Stimulated activated memory B cell treated with anti-CD40 and anti-IgM and Interleukin-4, amounts not matched to agents 10 μg/mL and 1 μg/mL and 100 μg/mL, for 72 hours (primary cell): ENCODE measurements around the gene CCL26.

Source experiments
- ATAC-seq: fragments of 150-1000 bp; cut with Tn5 transposase; 2 replicates; pipeline ENCODE4 v1.10.0; 2021
- H3K27ac Mint-ChIP-seq: one replicate; pipeline ENCODE4 v1.8.0; 2022; ENCODE audit warnings: mild to moderate bottlenecking, mixed read lengths
- H3K27me3 Mint-ChIP-seq: one replicate; pipeline ENCODE4 v1.8.0; 2022; ENCODE audit warnings: mixed read lengths
- H3K36me3 Mint-ChIP-seq: one replicate; pipeline ENCODE4 v1.8.0; 2022; ENCODE audit warnings: mixed read lengths
- H3K4me1 Mint-ChIP-seq: one replicate; pipeline ENCODE4 v1.8.0; 2022; ENCODE audit warnings: mixed read lengths
- H3K4me3 Mint-ChIP-seq: one replicate; pipeline ENCODE4 v1.8.0; 2022; ENCODE audit warnings: mild to moderate bottlenecking, moderate library complexity, mixed read lengths
- H3K9me3 Mint-ChIP-seq: one replicate; pipeline ENCODE4 v1.8.0; 2022; ENCODE audit warnings: mixed read lengths

Gene CCL26, protein sequence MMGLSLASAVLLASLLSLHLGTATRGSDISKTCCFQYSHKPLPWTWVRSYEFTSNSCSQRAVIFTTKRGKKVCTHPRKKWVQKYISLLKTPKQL

DNA sequence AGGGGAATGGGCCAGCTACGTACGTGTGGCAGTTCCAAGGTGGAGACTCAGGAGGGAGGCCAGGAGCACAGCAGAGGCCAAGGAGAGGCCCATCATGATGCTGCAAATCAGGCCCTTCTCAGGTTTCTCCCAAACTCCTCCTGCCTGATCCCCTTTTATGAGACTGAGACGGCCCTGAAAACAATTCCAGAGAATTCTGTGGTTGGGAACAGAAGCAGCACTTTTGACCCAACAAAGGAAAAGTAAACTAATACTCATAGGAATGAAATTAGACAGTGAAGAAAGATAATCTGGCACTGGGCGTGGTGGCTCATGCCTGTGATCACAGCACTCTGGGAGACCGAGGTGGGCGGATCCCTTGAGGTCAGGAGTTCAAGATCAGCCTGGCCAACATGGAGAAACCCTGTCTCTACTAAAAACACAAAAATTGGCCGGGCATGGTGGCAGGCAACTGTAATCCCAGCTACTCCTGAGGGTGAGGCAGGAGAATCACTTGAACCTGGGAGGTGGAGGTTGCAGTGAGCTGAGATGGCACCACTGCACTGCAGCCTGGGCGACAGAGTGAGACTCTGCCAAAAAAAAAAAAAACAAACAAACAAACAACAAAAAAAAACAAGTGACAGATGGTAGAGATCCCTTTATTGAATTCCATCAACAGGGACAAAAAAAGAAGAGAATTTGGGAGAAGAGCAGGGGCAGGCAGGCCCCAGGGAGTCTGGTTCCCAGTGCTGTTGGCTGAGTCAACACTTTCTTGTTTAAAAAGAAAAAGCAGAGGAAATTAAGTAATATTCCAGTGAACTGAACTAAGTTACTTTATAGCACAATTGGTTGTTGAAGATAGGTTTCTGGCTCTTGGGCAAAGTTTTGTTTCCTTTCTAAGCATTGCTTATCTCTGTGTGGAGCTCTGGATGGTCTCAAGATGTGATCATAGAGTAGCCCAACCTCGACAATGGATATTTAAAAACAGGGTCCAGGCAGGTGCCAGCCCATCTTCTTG is at the start of gene CCL26:
Gene CCL26, minus strand, starts transcription at position 131 of the 997 bp plus-strand sequence. Its CDS starts 35 bp downstream, at position 96.
- Mint-ChIP-seq H3K36me3 (no peaks in the 10 kb centered on the region), H3K4me3 (no peak within 1 kb of the TSS), H3K27me3 (no peaks in the 10 kb centered on the region), H3K4me1 (peaks cover 7% of the 10 kb centered on the region), H3K9me3 (no peaks in the 10 kb centered on the region), H3K27ac (no peak within 1 kb of the TSS)
- ATAC-seq, result no peak

DNA sequence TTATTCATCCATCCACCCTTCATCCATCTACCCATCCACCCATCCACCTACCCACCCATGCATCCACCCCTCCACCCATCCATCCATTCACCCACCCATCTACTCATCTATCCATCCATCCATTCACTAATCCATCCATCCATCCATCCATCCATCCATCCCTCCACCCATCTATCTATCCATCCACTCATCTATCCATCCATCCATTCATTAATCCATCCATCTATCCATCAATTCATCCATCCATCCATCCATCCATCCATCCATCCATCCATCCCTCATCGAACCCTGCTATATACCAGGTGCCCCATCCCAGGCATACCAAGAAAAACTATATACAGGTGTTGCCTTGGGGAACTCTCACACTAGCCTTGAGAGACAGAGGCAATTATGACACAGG is 48.7 kb upstream of the CCL26 start:
- no peak overlapping the region for H3K27ac Mint-ChIP-seq
- ATAC-seq, result no peak
- no peak overlapping the region for H3K4me3 Mint-ChIP-seq

DNA sequence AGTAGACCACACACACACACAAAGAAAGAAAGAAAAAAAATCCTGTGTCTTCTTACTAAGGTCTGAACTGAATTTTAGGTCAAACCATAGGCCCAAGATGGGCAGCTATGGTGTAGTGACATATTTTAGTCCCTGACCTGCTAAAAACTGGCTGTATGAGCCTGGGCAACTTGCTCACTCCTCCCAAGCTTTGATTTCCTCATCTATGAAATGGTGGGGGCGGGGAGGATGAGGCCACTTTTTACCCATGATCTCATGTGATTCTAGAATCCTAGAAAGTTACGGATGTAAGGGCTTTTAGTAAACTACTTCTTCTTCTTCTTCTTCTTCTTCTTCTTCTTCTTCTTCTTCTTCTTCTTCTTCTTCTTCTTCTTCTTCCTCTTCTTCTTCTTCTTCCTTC is 47.7 kb upstream of the CCL26 start:
- no peak overlapping the region for H3K4me3 Mint-ChIP-seq
- no peaks in the 10 kb centered on the region for H3K36me3 Mint-ChIP-seq
- peaks cover 27% of the 10 kb centered on the region for H3K27me3 Mint-ChIP-seq
- no peaks in the 10 kb centered on the region for H3K4me1 Mint-ChIP-seq
- ATAC-seq, result no peak
- no peak overlapping the region for H3K27ac Mint-ChIP-seq
- H3K9me3 Mint-ChIP-seq, result peaks cover 5% of the 10 kb centered on the region

More for the DNA sequence above, 48.7 kb upstream of the CCL26 start:
- Mint-ChIP-seq H3K36me3 (no peaks in the 10 kb centered on the region), H3K9me3 (peaks cover 5% of the 10 kb centered on the region), H3K27me3 (peaks cover 27% of the 10 kb centered on the region), H3K4me1 (no peaks in the 10 kb centered on the region)

DNA sequence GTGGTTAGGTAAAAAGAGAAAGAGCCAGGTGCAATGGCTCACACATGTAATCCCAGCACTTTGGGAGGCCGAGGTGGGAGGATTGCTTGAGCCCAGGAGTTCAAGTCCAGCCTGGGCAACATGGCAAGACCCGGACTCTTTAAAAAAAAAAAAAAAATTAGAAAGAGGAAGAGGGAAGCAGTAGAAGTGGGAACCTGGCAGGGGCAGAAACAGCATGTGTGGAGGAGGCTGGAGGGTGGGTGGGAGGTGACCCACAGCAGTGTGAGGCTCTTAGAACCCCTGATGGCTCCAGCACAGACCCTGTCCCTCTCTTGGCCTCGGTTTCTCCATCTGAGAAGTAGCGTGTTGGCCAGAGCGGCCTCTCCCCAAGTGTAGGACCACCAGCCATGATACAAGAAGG is 46.5 kb upstream of the CCL26 start:
- H3K36me3 Mint-ChIP-seq, result no peaks in the 10 kb centered on the region
- ATAC-seq, result no peak
- H3K4me1 Mint-ChIP-seq, result no peaks in the 10 kb centered on the region
- H3K27me3 Mint-ChIP-seq, result peaks cover 27% of the 10 kb centered on the region
- peaks cover 5% of the 10 kb centered on the region for H3K9me3 Mint-ChIP-seq
- no peak overlapping the region for H3K27ac Mint-ChIP-seq
- H3K4me3 Mint-ChIP-seq, result no peak overlapping the region

DNA sequence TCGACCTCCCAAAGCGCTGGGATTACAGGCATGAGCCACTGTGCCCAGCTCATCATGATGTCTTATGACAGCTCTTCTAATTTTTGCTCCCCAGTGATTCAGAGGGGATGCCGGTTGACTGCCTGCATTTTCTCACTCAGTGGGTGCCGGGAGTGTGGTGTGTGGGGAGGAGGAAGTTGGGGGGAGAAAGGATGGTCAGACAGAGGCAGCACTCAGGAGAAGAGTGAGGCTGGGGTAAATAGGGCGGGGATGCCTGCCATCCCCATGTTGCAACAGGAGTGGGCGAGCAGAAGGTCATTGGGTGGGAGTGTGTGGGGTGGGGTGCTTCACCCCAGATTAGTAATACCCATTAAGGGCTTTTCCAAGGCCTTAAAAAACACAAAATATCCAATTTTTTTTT is 45.1 kb upstream of the CCL26 start:
- Mint-ChIP-seq H3K27me3 (peaks cover 27% of the 10 kb centered on the region), H3K4me3 (no peak overlapping the region), H3K9me3 (peaks cover 5% of the 10 kb centered on the region), H3K27ac (no peak overlapping the region), H3K36me3 (no peaks in the 10 kb centered on the region), H3K4me1 (no peaks in the 10 kb centered on the region)
- no peak for ATAC-seq

DNA sequence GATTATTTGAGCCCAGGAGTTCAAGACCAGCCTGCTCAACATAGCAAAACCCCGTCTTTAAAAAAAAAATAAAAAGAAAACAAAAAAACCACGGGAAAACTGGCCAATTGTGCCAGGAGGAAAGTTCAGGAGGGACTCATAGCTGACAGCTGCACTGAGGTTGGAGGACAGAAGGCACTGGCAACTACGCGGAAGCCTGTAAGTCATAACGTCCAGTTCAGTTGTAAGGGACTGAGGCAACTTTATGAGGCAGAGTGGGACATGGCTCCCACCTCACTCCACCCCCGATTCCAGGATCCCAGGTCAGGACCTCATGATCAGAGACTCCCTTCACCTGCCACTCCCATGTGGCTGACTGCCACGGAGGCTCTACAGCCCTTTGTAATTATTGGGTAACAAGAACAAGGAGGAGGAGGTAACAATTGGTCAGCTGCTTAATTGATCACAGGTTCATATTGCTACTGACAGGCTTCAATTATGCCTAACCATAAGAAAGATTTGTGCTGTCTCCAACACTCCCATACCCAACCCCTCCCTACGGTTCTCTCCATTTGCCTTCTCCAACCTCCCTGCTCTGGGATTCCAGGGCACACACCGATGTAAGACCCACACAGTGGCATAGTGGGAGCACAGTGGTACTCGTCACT is 43.5 kb upstream of the CCL26 start:
- no peak overlapping the region for H3K27ac Mint-ChIP-seq
- no peak overlapping the region for H3K4me3 Mint-ChIP-seq
- no peak for ATAC-seq
- H3K27me3 Mint-ChIP-seq, result peaks cover 17% of the 10 kb centered on the region
- peaks cover 2% of the 10 kb centered on the region for H3K9me3 Mint-ChIP-seq
- H3K4me1 Mint-ChIP-seq, result no peaks in the 10 kb centered on the region
- no peaks in the 10 kb centered on the region for H3K36me3 Mint-ChIP-seq

DNA sequence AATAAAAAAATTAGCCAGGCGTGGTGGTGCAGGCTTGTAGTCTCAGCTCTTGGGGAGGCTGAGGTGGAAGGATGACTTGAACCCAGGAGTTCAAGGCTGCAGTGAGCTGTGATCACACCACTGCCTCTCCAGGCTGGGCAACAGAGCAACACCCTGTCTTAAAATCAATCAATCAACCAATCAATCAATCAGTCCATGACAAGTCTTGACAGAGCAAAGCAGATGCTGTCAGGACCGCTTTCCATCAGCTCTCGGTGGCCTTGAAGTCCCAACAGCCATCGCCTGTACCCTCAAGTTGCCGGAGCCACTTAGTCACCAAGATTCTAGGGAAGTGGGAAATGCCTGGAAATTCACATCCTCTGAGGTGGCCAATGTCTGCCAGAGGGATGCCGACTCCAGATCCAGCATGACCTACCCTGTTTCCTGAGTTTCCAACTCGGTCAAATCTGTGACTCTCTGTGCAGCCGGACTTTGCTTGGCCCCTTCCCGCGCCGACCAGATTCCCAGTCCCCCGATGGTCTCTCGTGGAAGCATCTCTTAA is 42.5 kb upstream of the CCL26 start:
- no peak overlapping the region for H3K27ac Mint-ChIP-seq
- H3K4me1 Mint-ChIP-seq, result no peaks in the 10 kb centered on the region
- peaks cover 9% of the 10 kb centered on the region for H3K27me3 Mint-ChIP-seq
- ATAC-seq, result no peak
- no peak overlapping the region for H3K4me3 Mint-ChIP-seq
- H3K36me3 Mint-ChIP-seq, result no peaks in the 10 kb centered on the region
- H3K9me3 Mint-ChIP-seq, result no peaks in the 10 kb centered on the region

DNA sequence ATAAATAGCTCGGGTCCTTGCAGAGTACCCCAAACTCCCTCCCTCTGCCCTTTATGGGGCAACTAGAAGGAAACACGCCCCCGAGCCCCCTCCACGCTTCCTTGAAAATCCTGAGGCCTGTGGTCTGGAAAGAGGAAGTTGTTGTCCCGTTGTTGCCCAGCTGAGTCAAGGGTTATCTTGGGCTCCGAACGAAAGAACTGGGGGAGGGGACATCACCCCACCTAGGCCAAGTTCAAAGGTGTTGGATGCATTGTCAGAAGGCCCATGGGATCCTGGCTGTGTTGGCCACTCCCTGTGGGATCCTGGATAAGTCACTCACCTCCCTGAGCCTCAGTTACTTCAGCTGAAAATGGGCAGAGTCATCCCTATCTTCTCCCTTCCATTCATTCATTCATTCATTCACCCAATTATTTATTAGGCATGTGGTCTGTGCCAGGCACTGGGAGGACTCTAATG is 41.8 kb upstream of the CCL26 start, which contains the start of gene CCL24:
Gene CCL24, minus strand, starts transcription at position 26 of the 456 bp plus-strand sequence. CDS start 91 bp downstream, outside the sequence.
- Mint-ChIP-seq H3K4me1 (no peaks in the 10 kb centered on the region), H3K36me3 (no peaks in the 10 kb centered on the region), H3K27ac (no peak within 1 kb of the TSS), H3K27me3 (peaks cover 9% of the 10 kb centered on the region), H3K9me3 (no peaks in the 10 kb centered on the region), H3K4me3 (no peak within 1 kb of the TSS)
- no peak for ATAC-seq

DNA sequence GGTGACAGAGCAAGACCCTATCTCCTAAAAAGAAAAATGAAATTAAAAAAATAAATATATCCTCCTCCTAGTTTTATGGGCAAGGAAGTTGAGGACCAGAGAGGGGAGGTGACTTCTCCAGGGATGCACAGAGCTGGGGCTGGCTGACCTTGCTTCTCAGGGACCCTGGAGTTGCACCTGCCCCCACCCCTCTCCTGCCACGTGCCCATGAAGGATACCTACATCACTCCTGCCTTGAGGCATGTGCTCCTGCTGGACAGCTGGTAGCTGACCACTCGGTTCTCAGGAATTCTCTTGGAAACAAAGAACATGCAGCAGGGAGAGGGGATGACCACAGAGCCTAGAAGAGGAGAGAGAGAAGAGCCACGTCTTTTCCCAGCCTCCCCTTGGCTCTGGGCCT is 41.1 kb upstream of the CCL26 start:
- no peak for ATAC-seq
- peaks cover 9% of the 10 kb centered on the region for H3K27me3 Mint-ChIP-seq
- H3K4me3 Mint-ChIP-seq, result no peak overlapping the region
- H3K36me3 Mint-ChIP-seq, result no peaks in the 10 kb centered on the region
- H3K9me3 Mint-ChIP-seq, result no peaks in the 10 kb centered on the region
- no peaks in the 10 kb centered on the region for H3K4me1 Mint-ChIP-seq
- no peak overlapping the region for H3K27ac Mint-ChIP-seq

DNA sequence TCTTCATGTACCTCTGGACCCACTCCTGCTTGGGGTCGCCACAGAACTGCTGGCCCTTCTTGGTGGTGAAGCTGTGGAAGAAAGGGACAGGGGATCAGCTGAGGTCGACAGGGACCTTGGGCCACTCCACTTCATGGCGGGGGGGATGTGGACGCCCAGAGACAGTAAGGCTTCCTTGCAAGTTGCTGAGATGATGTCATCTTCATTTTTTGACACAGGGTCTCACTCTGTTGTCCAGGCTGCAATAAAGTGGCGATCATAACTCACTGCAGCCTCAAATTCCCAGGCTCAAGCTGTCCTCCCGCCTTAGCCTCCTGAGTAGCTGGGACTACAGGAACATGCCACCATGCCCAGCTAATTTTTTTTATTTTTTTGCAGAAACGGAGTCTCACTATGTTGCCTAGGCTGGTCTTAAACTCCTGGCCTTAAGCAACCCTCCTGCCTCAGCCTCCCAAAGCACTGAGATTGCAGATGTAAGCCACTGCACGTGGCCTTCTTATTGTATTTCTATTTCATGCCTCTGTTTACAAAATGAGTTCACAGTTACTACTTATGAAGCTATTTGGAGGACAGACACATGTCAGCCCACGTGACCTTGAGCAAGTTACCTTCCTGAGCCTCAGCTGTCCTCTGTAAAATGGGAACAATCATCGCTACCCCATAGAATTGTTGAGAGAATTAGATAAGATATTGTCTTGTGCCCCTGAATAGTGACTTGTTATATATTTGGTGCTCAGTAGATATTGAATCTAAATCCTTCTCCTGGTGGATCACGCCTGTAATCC is 40.1 kb upstream of the CCL26 start:
- Mint-ChIP-seq H3K4me3 (no peak overlapping the region), H3K27me3 (peaks cover 5% of the 10 kb centered on the region), H3K9me3 (no peaks in the 10 kb centered on the region), H3K27ac (no peak overlapping the region), H3K4me1 (no peaks in the 10 kb centered on the region), H3K36me3 (no peaks in the 10 kb centered on the region)
- ATAC-seq, result no peak

DNA sequence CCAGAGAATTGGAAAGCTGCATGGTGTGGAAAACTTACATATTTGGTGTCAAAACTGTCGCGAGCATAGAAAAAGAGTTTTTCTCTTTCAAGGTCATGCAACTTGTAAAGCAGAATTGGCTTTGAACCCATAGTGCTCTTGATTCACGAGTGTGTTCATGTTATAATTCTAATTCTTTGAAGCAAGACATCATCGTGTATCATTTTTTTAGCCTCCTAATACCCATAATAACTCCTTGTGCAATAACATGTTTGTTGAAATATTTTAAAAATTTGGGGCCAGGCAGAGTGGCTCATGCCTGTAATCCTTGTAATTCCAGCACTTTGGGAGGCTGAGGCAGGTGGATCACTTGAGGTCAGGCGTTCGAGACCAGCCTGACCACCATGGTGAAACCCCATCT is 37.4 kb upstream of the CCL26 start:
- Mint-ChIP-seq H3K4me1 (no peaks in the 10 kb centered on the region), H3K9me3 (peaks cover 6% of the 10 kb centered on the region), H3K4me3 (no peak overlapping the region), H3K36me3 (peaks cover 5% of the 10 kb centered on the region), H3K27ac (no peak overlapping the region), H3K27me3 (no peaks in the 10 kb centered on the region)
- no peak for ATAC-seq

DNA sequence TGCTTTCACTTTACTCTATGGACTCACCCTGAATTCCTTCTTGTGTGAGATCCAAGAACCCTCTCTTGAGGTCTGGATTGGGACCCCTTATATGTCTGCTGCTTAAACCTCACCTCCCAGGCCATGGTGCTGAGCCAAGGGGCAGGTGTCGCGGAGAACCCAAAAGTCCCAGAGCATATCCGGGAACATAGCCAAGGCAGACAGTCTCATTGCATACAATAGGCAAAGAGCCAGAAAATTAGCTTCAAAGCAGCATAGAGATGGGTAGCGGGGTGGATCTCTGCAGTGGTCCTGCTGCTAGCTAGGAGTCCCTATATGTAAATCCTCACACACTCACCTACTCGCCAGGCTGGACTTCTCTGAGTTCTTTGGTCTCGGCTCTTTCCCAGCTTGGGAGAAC is 36.1 kb upstream of the CCL26 start:
- H3K36me3 Mint-ChIP-seq, result peaks cover 5% of the 10 kb centered on the region
- H3K27me3 Mint-ChIP-seq, result peaks cover 10% of the 10 kb centered on the region
- no peaks in the 10 kb centered on the region for H3K4me1 Mint-ChIP-seq
- H3K4me3 Mint-ChIP-seq, result no peak overlapping the region
- H3K9me3 Mint-ChIP-seq, result peaks cover 6% of the 10 kb centered on the region
- no peak overlapping the region for H3K27ac Mint-ChIP-seq
- ATAC-seq, result no peak

DNA sequence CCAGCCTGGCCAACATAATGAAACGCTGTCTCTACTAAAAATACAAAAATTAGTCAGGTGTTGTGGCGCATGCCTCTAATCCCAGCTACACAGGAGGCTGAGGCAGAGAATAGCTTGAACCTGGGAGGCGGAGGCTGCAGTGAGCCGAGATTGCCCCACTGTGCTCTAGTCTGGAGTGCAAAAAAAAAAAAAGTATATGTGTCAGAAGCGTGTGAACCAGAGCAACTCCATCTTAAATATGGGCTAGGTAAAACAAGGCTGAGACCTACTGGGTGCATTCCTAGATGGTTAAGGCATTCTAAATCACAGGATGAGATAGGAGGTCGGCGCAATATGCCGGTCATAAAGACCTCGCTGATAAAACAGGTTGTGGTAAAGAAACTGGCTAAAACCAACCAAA is 35.4 kb upstream of the CCL26 start:
- Mint-ChIP-seq H3K4me3 (no peak overlapping the region), H3K27ac (no peak overlapping the region), H3K9me3 (peaks cover 6% of the 10 kb centered on the region), H3K36me3 (peaks cover 5% of the 10 kb centered on the region), H3K27me3 (peaks cover 16% of the 10 kb centered on the region), H3K4me1 (no peaks in the 10 kb centered on the region)
- no peak for ATAC-seq

DNA sequence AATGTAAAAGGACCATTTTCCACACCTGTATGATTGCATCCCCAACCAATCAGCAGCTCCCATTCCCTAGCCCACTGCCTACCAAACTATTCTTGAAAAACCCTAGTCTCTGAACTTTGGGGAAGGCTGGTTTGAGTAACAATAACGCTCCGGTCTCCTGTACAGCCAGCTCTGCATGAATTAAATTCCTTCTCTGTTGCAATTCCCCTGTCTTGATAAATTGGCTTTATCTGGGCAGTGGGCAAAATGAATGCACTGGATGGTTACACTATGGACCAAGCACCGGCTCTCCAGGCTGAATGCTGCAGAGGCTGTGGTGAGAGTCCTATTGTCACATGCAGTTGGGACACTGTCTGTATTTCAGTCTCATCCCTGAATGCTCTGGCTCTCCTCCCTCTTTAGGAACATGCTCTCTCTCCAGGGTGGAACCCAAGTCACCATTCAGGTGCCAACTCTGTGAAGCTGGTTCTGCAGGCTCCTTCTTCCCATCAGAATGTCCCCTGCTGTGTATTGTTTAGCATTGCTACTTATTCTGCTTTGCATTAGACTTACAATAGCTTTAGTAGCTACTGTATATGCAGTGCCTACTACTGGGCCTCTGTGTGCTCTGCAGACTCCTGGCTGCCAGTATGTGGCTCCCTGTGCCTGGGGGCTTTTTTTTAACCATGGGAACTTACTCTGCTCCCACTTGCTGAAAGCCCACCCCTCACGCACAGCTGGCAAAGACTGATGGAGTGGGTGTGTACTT is 34.7 kb upstream of the CCL26 start:
- H3K27ac Mint-ChIP-seq, result no peak overlapping the region
- H3K4me3 Mint-ChIP-seq, result no peak overlapping the region
- H3K9me3 Mint-ChIP-seq, result peaks cover 6% of the 10 kb centered on the region
- peaks cover 17% of the 10 kb centered on the region for H3K27me3 Mint-ChIP-seq
- H3K4me1 Mint-ChIP-seq, result no peaks in the 10 kb centered on the region
- peaks cover 5% of the 10 kb centered on the region for H3K36me3 Mint-ChIP-seq
- ATAC-seq, result no peak
